B cell (primary cell): ENCODE results near the gene TP53. TPM values are rescaled to one million over a fixed set of nuclear protein-coding genes. Genes with fewer than 3 reads are reported as not detected.

ENCODE experiments used
- ATAC-seq: fragments of 200-7000 bp; cut with Tn5 transposase; one replicate; pipeline ENCODE4 v1.10.0; 2021; ENCODE audit warnings: low read depth, mild to moderate bottlenecking, moderate number of reproducible peaks, moderate library complexity
- CTCF ChIA-PET: fragments of 350-600 bp; sonication (Branson Sonifier 250); formaldehyde crosslinking; loops from one replicate; lab custom pipeline; 2021; ENCODE audit warnings: antibody characterized with exemption, inconsistent platforms; lab: Charles Lee
- POLR2A ChIA-PET: fragments of 350-600 bp; sonication (Branson Sonifier 250); formaldehyde crosslinking; loops from one replicate; lab custom pipeline; 2021; ENCODE audit warnings: antibody characterized with exemption; lab: Charles Lee
- DNase-seq: peaks from one replicate; pipeline ENCODE4 v3.0.0; 2013
- H2AFZ ChIP-seq: 2 replicates; pipeline ENCODE4 v1.6.1; 2012; ENCODE audit warnings: mild to moderate bottlenecking, low read depth, low read length; ENCODE audit not compliant: insufficient read depth, poor library complexity, severe bottlenecking
- H3K27ac ChIP-seq, 2 donors: 1 replicate in 1 of 2; 2 replicates in 1 of 2; pipeline ENCODE4 v1.5.1; 2012 to 2013; ENCODE audit warnings: low read length in 2 of 2, mild to moderate bottlenecking in 2 of 2, moderate library complexity in 1 of 2
- H3K27me3 ChIP-seq, 4 experiments: fragments of 200-600 bp in 1 of 4; sonication (generic) in 1 of 4; replicated peaks in 1 of 4; 1 replicate in 2 of 4; 2 replicates in 2 of 4; pipeline versions ENCODE4 v1.6.1 to v1.7.0; 2013 to 2016; ENCODE audit warnings: low read length in 3 of 4, mild to moderate bottlenecking in 2 of 4, mixed read lengths in 1 of 4, moderate library complexity in 1 of 4; ENCODE audit not compliant: insufficient read depth in 4 of 4, control insufficient read depth in 3 of 4; ENCODE audit errors: control extremely low read depth in 1 of 4
- H3K36me3 ChIP-seq, 2 experiments: replicated peaks in 1 of 2; 1 replicate in 1 of 2; 2 replicates in 1 of 2; pipeline versions ENCODE4 v1.6.1 to v1.7.1; 2013; ENCODE audit warnings: low read length in 1 of 2; ENCODE audit not compliant: insufficient read depth in 2 of 2, control insufficient read depth in 1 of 2; ENCODE audit errors: control extremely low read depth in 1 of 2, extremely low read depth in 1 of 2
- H3K4me1 ChIP-seq, 2 donors: fragments of 200-600 bp in 1 of 2; sonication (generic) in 1 of 2; 1 replicate in 1 of 2; 2 replicates in 1 of 2; pipeline versions ENCODE4 v1.5.1 to v1.6.1; 2013 to 2017; ENCODE audit warnings: low read length in 2 of 2; ENCODE audit not compliant: control insufficient read depth in 2 of 2, insufficient read depth in 2 of 2
- H3K4me2 ChIP-seq: replicated peaks from 2 replicates; pipeline ENCODE3; 2012; ENCODE audit warnings: mild to moderate bottlenecking, low read depth, low read length; ENCODE audit not compliant: poor library complexity, severe bottlenecking
- H3K4me3 ChIP-seq, 5 experiments: fragments of 200-600 bp in 1 of 5; sonication (generic) in 1 of 5; 1 replicate in 3 of 5; 2 replicates in 2 of 5; pipeline versions ENCODE4 v1.5.1 to v1.7.0; 2011 to 2016; ENCODE audit warnings: low read length in 4 of 5, mild to moderate bottlenecking in 4 of 5, low read depth in 2 of 5, control low read depth in 1 of 5, moderate library complexity in 1 of 5; ENCODE audit not compliant: insufficient read depth in 1 of 5; ENCODE audit errors: control extremely low read depth in 1 of 5, extremely low read depth in 1 of 5
- H3K79me2 ChIP-seq: fragments of 200-600 bp; sonication (generic); one replicate; pipeline ENCODE4 v1.6.0; 2016; ENCODE audit warnings: low read length; ENCODE audit not compliant: control insufficient read depth, insufficient read depth
- H3K9ac ChIP-seq: fragments of 200-600 bp; sonication (generic); 2 replicates; pipeline ENCODE4 v1.6.1; 2017; ENCODE audit warnings: mild to moderate bottlenecking, low read length, moderate library complexity
- H3K9me3 ChIP-seq, 3 donors: one replicate each; pipeline versions ENCODE4 v1.6.1 to v1.7.1; 2013; ENCODE audit warnings: low read length in 2 of 3; ENCODE audit not compliant: control insufficient read depth in 2 of 3, insufficient read depth in 1 of 3; ENCODE audit errors: control extremely low read depth in 1 of 3
- H4K20me1 ChIP-seq: 2 replicates; pipeline ENCODE4 v1.6.0; 2012; ENCODE audit warnings: mild to moderate bottlenecking, low read length; ENCODE audit not compliant: insufficient read depth, control insufficient read depth, poor library complexity, severe bottlenecking
- H3K27ac Mint-ChIP-seq: one replicate; pipeline ENCODE4 v1.8.0; 2021; ENCODE audit warnings: mixed read lengths
- H3K27me3 Mint-ChIP-seq: one replicate; pipeline ENCODE4 v1.8.0; 2021; ENCODE audit warnings: mixed read lengths
- H3K4me1 Mint-ChIP-seq: one replicate; pipeline ENCODE4 v1.8.0; 2021; ENCODE audit warnings: mixed read lengths
- H3K4me3 Mint-ChIP-seq: one replicate; pipeline ENCODE4 v1.8.0; 2021; ENCODE audit warnings: mixed read lengths
- H3K9me3 Mint-ChIP-seq: one replicate; pipeline ENCODE4 v1.8.0; 2022; ENCODE audit warnings: mixed read lengths; ENCODE audit not compliant: insufficient read depth
- CTCF ChIP-seq: fragments of 200-600 bp; IDR thresholded peaks from one replicate; pipeline ENCODE4 v1.8.0; 2022; ENCODE audit warnings: antibody characterized with exemption, mild to moderate bottlenecking
- EZH2 ChIP-seq: IDR thresholded peaks from 2 replicates; pipeline ENCODE4 v1.6.1; 2012; ENCODE audit warnings: borderline replicate concordance, low read depth, mild to moderate bottlenecking, moderate library complexity, low read length; ENCODE audit not compliant: insufficient read depth, poor library complexity, severe bottlenecking
- WGBS: methylation state at CpG from one replicate; pipeline ENCODE4 v1.1.5; 2013; ENCODE audit warnings: missing lambda C conversion rate; ENCODE audit not compliant: insufficient coverage; 5-methylcytosine and 5-hydroxymethylcytosine counted together
- intact Hi-C: fragments of 100-400 bp; cut with micrococcal nuclease; formaldehyde crosslinking; loops from one replicate; pipeline ENCODE4 v1.10.0; 2022
- polyA plus RNA-seq: library from polyadenylated mRNA; depleted of rRNA; stranded (reverse); fragments of >200 nt; gene quantifications from 2 replicates; pipeline ENCODE4 v1.2.3, GENCODE V29; 2012
- total RNA-seq, 2 donors: library from RNA; stranded (reverse); fragments of 120-200 nt in 1 of 2; gene quantifications; 1 replicate in 1 of 2; 2 replicates in 1 of 2; pipeline versions ENCODE4 v1.2.3 to v1.2.4, GENCODE V29; 2013 to 2022

TP53 gene
- total and polyA plus RNA-seq, 2 donors (not counting 1 experiment from before 2014, with no cell fraction given): 76.1 to 89.9 TPM

GRCh38 chr17:7627250-7628121, 59.8 kb downstream of the TP53 start, which contains the start of gene SAT2:
TSS of gene SAT2 (minus strand) at chr17:7627821. CDS start at chr17:7627635, 186 bp downstream.
- TF ChIP-seq CTCF: no peak
- TF ChIP-seq EZH2: no peak

More at GRCh38 chr17:7627250-7628121, 59.8 kb downstream of the TP53 start, which contains the start of gene SAT2:
- Histone ChIP-seq H2AFZ (peak within 1 kb of the TSS; percentile 89), H3K4me1 (peaks cover 6 to 14% of the 10 kb centered on the region in 2 donors), H3K4me3 (peak within 1 kb of the TSS; percentile 55 to 97 (median 89)), H3K79me2 (peaks cover 11% of the 10 kb centered on the region), H3K27ac (peak within 1 kb of the TSS; percentile 79 to 88), H3K36me3 (no peaks in the 10 kb centered on the region), H3K9ac (peak within 1 kb of the TSS; percentile 96), H3K27me3 (no peaks in the 10 kb centered on the region), H3K9me3 (no peaks in the 10 kb centered on the region), H3K4me2 (peak within 1 kb of the TSS; percentile 85), H4K20me1 (no peaks in the 10 kb centered on the region)
- ChIA-PET POLR2A (interaction anchor here (0.6 to 2.0 kb wide), 12 partner anchors 13 to 541 kb away, joined by 3 to 18 read pairs (median 4); partner anchors contain the start of genes ATP1B2, CTDNEP1, ELP5 and FXR2), CTCF (interaction anchor here (0.6 to 2.4 kb wide), 8 partner anchors 10 to 672 kb away, joined by 3 to 29 read pairs (median 4); partner anchors contain the start of genes FXR2, TP53 and WRAP53)
- DNase-seq (peak; percentile 92), ATAC-seq (peak; percentile 99)
- H3K27me3 Mint-ChIP-seq: no peaks in the 10 kb centered on the region
- WGBS: under 1% methylated on average over 47 of the region's 54 CpGs
- H3K9me3 Mint-ChIP-seq: no peaks in the 10 kb centered on the region
- intact Hi-C loops: loop anchor here (1.0 kb wide), 3 partner anchors 12 to 59 kb away; partner anchors contain the start of gene ATP1B2
- peak within 1 kb of the TSS; percentile 92 for H3K27ac Mint-ChIP-seq
- H3K4me3 Mint-ChIP-seq: peak within 1 kb of the TSS; percentile 93
- H3K4me1 Mint-ChIP-seq: peaks cover 17% of the 10 kb centered on the region
